Mesendoderm (in vitro differentiated cells): ENCODE measurements around the gene MED8.
"Not testable (repeated sequence)": the region's sequence is repeated elsewhere in the genome, so short reads cannot be mapped to it uniquely, and the experiment has no call there.

Experiments
- DNase-seq: peaks from one replicate; pipeline ENCODE4 v3.0.0; 2013
- H2AK5ac ChIP-seq: 2 replicates; pipeline ENCODE4 v1.6.1; 2013; ENCODE audit warnings: low read length, inconsistent platforms
- H2BK120ac ChIP-seq: 2 replicates; pipeline ENCODE4 v1.6.1; 2013; ENCODE audit warnings: low read depth, mild to moderate bottlenecking, low read length, moderate library complexity, mixed read lengths
- H2BK15ac ChIP-seq: replicated peaks from 2 replicates; pipeline ENCODE4 v1.6.1; 2013; ENCODE audit warnings: low read depth, mild to moderate bottlenecking, moderate library complexity
- H2BK5ac ChIP-seq: 2 replicates; pipeline ENCODE4 v1.6.1; 2013; ENCODE audit warnings: low read length, inconsistent platforms
- H3K18ac ChIP-seq: 2 replicates; pipeline ENCODE4 v1.6.1; 2013; ENCODE audit warnings: mild to moderate bottlenecking, low read length, mixed read lengths
- H3K23ac ChIP-seq: one replicate; pipeline ENCODE4 v1.6.1; 2013; ENCODE audit warnings: low read length
- H3K27ac ChIP-seq: 2 replicates; pipeline ENCODE4 v1.5.1; 2013; ENCODE audit warnings: low read depth, mild to moderate bottlenecking, inconsistent platforms, low read length, moderate library complexity
- H3K27me3 ChIP-seq: 2 replicates; pipeline ENCODE4 v1.6.1; 2013; ENCODE audit warnings: low read length, control low read depth, mild to moderate bottlenecking, inconsistent platforms; ENCODE audit not compliant: insufficient read depth, poor library complexity
- H3K36me3 ChIP-seq: 2 replicates; pipeline ENCODE4 v1.6.1; 2013; ENCODE audit warnings: low read length, inconsistent platforms; ENCODE audit not compliant: control insufficient read depth, insufficient read depth
- H3K4ac ChIP-seq: one replicate; pipeline ENCODE4 v1.6.1; 2013; ENCODE audit warnings: low read depth, mild to moderate bottlenecking, low read length, moderate library complexity
- H3K4me1 ChIP-seq: 2 replicates; pipeline ENCODE4 v1.6.1; 2013; ENCODE audit warnings: low read depth, low read length, inconsistent platforms; ENCODE audit not compliant: control insufficient read depth
- H3K4me2 ChIP-seq: 2 replicates; pipeline ENCODE4 v1.6.1; 2013; ENCODE audit warnings: low read length
- H3K4me3 ChIP-seq: 2 replicates; pipeline ENCODE4 v1.5.1; 2013; ENCODE audit warnings: mild to moderate bottlenecking, low read length
- H3K56ac ChIP-seq: one replicate; pipeline ENCODE4 v1.6.1; 2013; ENCODE audit warnings: low read length
- H3K79me1 ChIP-seq: 2 replicates; pipeline ENCODE4 v1.6.1; 2013; ENCODE audit warnings: low read length, inconsistent platforms
- H3K79me2 ChIP-seq: 2 replicates; pipeline ENCODE4 v1.6.1; 2013; ENCODE audit warnings: mild to moderate bottlenecking, low read length; ENCODE audit not compliant: control insufficient read depth, insufficient read depth
- H3K9ac ChIP-seq: 2 replicates; pipeline ENCODE4 v1.6.1; 2013; ENCODE audit warnings: low read length, inconsistent platforms
- H4K5ac ChIP-seq: one replicate; pipeline ENCODE4 v1.6.1; 2013; ENCODE audit warnings: low read length
- H4K8ac ChIP-seq: one replicate; pipeline ENCODE4 v1.6.1; 2013; ENCODE audit warnings: low read depth, mild to moderate bottlenecking, control low read depth, low read length, moderate library complexity
- WGBS: extraction: QIAGEN DNeasy Blood & Tissue Kit; methylation state at CpG from one replicate; pipeline ENCODE4 v1.1.7; 2013; ENCODE audit warnings: low lambda C conversion rate, missing lambda C conversion rate; ENCODE audit not compliant: insufficient coverage; ENCODE audit errors: extremely low coverage; 5-methylcytosine and 5-hydroxymethylcytosine counted together

MED8 gene

DNA sequence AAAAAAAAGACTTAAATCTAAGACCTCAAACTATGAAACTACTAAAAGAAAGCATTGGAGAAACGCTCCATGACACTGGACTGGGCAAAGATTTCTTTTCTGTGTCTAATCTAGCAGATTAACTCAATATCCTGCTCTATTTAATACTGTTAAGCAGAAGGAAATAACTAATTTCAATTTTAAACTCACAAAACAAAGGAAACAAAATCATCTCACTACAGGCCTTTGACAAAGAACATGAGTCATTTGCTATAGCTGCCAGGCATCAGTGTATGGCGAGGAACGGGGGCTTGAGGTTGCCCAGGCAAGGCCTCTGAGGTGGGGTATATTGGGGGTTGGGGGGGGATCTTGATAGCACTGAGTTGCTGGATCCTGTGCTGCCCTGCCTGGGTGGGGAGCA, 21.0 kb upstream of the MED8 start:
- no peaks in the 10 kb centered on the region for H3K4me1 ChIP-seq
- no peak overlapping the region for H4K8ac ChIP-seq
- no peaks in the 10 kb centered on the region for H3K79me1 ChIP-seq
- no peak overlapping the region for H3K4me3 ChIP-seq
- no peaks in the 10 kb centered on the region for H3K27me3 ChIP-seq
- no peak overlapping the region for H2BK5ac ChIP-seq
- no peaks in the 10 kb centered on the region for H3K36me3 ChIP-seq
- no peak overlapping the region for H3K9ac ChIP-seq
- no CpG with 5 or more reads among the region's 3 CpGs for WGBS
- H3K23ac ChIP-seq, result no peak overlapping the region
- H3K56ac ChIP-seq, result no peak overlapping the region
- no peak overlapping the region for H2AK5ac ChIP-seq
- no peak overlapping the region for H2BK15ac ChIP-seq
- no peak overlapping the region for H3K4ac ChIP-seq
- no peak for DNase-seq
- no peak overlapping the region for H3K18ac ChIP-seq
- no peak overlapping the region for H3K4me2 ChIP-seq
- no peak overlapping the region for H4K5ac ChIP-seq
- no peak overlapping the region for H2BK120ac ChIP-seq
- no peak overlapping the region for H3K27ac ChIP-seq
- no peaks in the 10 kb centered on the region for H3K79me2 ChIP-seq

GRCh38 chr1:43405876-43406234, 16.3 kb upstream of the MED8 start:
- Histone ChIP-seq H3K4me3 (no peak overlapping the region), H3K23ac (no peak overlapping the region), H2BK5ac (no peak overlapping the region), H2AK5ac (no peak overlapping the region), H3K79me2 (no peaks in the 10 kb centered on the region), H3K79me1 (no peaks in the 10 kb centered on the region), H3K27ac (no peak overlapping the region), H4K8ac (no peak overlapping the region), H3K18ac (no peak overlapping the region), H4K5ac (no peak overlapping the region), H3K9ac (no peak overlapping the region), H3K36me3 (no peaks in the 10 kb centered on the region), H3K56ac (no peak overlapping the region), H2BK15ac (no peak overlapping the region), H3K4me2 (no peak overlapping the region), H3K27me3 (no peaks in the 10 kb centered on the region), H3K4me1 (no peaks in the 10 kb centered on the region), H2BK120ac (no peak overlapping the region), H3K4ac (no peak overlapping the region)
- no peak for DNase-seq
- WGBS, result 100% methylated on average over 1 of the region's 2 CpGs

DNA sequence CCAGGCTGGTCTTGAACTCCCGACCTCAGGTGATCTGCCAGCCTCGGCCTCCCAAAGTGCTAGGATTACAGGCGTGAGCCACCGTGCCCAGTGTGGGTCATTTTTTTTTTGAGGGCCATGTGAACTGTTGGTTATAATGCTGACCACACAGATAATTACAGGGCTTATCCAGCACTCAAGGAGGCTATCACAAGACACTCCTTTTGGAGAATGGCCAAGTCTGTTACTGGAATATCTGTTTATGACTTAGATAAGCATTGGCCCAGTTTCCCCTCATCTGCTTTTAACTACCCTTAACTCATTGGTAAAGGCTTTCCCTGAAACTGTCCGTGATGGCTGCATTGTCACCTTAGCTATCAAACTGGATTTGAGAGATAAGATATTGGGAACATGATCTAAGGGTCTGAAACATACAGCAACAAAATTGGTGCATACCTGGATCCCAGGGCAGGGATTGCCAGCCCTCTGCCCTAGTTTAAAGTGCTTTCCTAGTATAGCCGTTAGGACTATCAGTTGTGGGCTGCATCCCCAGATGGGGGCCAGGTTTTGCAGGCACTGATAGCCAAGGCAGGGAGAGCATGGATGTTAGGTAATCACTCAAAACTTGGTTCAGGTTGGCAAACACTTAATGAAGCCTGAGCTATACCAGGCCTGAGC, 15.7 kb upstream of the MED8 start:
- Histone ChIP-seq H2BK5ac (no peak overlapping the region), H2BK15ac (no peak overlapping the region), H3K23ac (no peak overlapping the region), H3K9ac (no peak overlapping the region), H3K56ac (no peak overlapping the region), H3K79me2 (no peaks in the 10 kb centered on the region), H3K4me1 (no peaks in the 10 kb centered on the region), H3K4me3 (no peak overlapping the region), H4K5ac (no peak overlapping the region), H3K36me3 (no peaks in the 10 kb centered on the region), H3K4ac (no peak overlapping the region), H3K4me2 (no peak overlapping the region), H3K27ac (no peak overlapping the region), H3K27me3 (no peaks in the 10 kb centered on the region), H3K18ac (no peak overlapping the region), H4K8ac (no peak overlapping the region), H2AK5ac (no peak overlapping the region), H2BK120ac (no peak overlapping the region), H3K79me1 (no peaks in the 10 kb centered on the region)
- DNase-seq, result no peak
- no CpG with 5 or more reads among the region's 6 CpGs for WGBS

GRCh38 chr1:43404353-43404752, 14.8 kb upstream of the MED8 start:
- WGBS, result no CpG with 5 or more reads among the region's 6 CpGs
- no peak overlapping the region for H3K27ac ChIP-seq
- no peak overlapping the region for H3K4ac ChIP-seq
- no peak overlapping the region for H3K9ac ChIP-seq
- H3K79me2 ChIP-seq, result no peaks in the 10 kb centered on the region
- no peak overlapping the region for H2BK120ac ChIP-seq
- no peak overlapping the region for H4K5ac ChIP-seq
- H2BK15ac ChIP-seq, result no peak overlapping the region
- H4K8ac ChIP-seq, result no peak overlapping the region
- no peak overlapping the region for H3K23ac ChIP-seq
- no peaks in the 10 kb centered on the region for H3K36me3 ChIP-seq
- H2BK5ac ChIP-seq, result no peak overlapping the region
- no peak overlapping the region for H3K56ac ChIP-seq
- DNase-seq, result no peak
- no peak overlapping the region for H3K4me3 ChIP-seq
- H3K18ac ChIP-seq, result no peak overlapping the region
- no peaks in the 10 kb centered on the region for H3K27me3 ChIP-seq
- no peak overlapping the region for H2AK5ac ChIP-seq
- no peaks in the 10 kb centered on the region for H3K4me1 ChIP-seq
- no peak overlapping the region for H3K4me2 ChIP-seq
- H3K79me1 ChIP-seq, result no peaks in the 10 kb centered on the region

DNA sequence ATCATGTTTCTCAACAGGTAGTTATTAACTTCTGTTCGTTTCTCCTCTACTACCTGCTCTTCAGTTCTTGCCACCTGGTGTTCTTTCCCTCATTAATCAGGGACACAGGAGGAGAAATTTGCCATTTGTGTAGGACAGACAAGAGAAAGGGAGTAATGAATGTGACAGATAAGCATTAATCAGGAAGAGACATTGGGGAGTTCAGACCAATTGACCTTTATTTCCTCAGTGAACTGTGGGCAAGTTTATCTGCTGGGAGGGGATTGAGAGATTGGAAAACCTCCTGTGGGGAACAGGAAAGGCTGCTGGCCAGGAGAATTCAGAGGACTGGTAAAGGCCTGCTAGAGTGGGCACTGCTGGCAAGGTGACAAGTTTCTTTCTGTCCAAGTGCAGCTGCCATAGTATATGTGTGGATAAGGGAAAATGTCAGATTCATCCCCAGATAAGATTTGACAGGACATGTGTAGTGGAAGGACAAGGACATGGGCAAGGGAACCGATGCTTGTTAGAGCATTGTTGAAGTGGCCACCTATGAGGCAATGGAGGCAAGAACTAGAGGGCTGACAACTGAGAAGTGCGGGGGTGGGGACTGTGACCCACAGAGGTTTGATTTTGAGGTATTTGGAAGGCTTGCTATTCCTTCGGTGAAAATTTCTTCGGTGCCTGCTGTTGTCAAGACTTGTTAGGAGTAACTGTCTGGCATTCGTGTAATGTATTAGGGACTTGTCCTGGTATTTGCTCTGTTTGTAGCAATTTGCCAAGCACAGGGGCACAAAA, 12.7 kb upstream of the MED8 start:
- no peaks in the 10 kb centered on the region for H3K79me2 ChIP-seq
- H3K4me1 ChIP-seq, result no peaks in the 10 kb centered on the region
- H3K9ac ChIP-seq, result no peak overlapping the region
- H3K36me3 ChIP-seq, result no peaks in the 10 kb centered on the region
- H3K18ac ChIP-seq, result no peak overlapping the region
- H2BK15ac ChIP-seq, result no peak overlapping the region
- no peaks in the 10 kb centered on the region for H3K79me1 ChIP-seq
- no peak overlapping the region for H3K4me2 ChIP-seq
- no peak overlapping the region for H3K27ac ChIP-seq
- H2BK5ac ChIP-seq, result no peak overlapping the region
- no peak overlapping the region for H2AK5ac ChIP-seq
- no peak overlapping the region for H3K4me3 ChIP-seq
- no peak overlapping the region for H2BK120ac ChIP-seq
- no peak overlapping the region for H3K4ac ChIP-seq
- no peak overlapping the region for H3K23ac ChIP-seq
- H4K5ac ChIP-seq, result no peak overlapping the region
- H3K27me3 ChIP-seq, result no peaks in the 10 kb centered on the region
- no peak overlapping the region for H4K8ac ChIP-seq
- WGBS, result no CpG with 5 or more reads among the region's 6 CpGs
- DNase-seq, result no peak
- H3K56ac ChIP-seq, result no peak overlapping the region

DNA sequence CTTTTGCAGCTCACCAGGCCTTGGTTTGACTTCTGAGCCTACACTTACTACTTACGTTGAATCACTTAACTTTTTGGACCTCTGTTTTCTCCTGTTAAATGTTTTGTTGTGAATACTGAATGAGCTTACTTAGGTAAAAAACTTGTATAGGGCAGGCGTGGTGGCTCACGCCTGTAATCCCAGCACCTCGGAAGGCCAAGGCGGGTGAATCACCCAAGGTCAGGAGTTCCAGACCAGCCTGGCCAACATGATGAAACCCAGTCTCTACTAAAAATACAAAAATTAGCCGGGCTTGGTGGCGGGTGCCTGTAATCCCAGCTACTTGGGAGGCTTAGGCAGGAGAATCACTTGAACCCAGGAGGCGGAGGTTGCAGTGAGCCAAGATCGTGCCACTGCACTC, 10.8 kb upstream of the MED8 start:
- H3K56ac ChIP-seq, H2AK5ac ChIP-seq, H3K4me3 ChIP-seq, H4K5ac ChIP-seq, H3K36me3 ChIP-seq, H3K18ac ChIP-seq, H3K79me2 ChIP-seq, H3K4ac ChIP-seq, H2BK15ac ChIP-seq, H3K79me1 ChIP-seq, H3K9ac ChIP-seq, H3K23ac ChIP-seq, H4K8ac ChIP-seq, H2BK5ac ChIP-seq, H2BK120ac ChIP-seq, H3K4me1 ChIP-seq, H3K27me3 ChIP-seq, H3K27ac ChIP-seq, H3K4me2 ChIP-seq, DNase-seq: not testable (repeated sequence)
- WGBS, result no CpG with 5 or more reads among the region's 9 CpGs
